Mesenteric fat pad (tissue), 1 donor: ENCODE data around the gene SEPTIN10. TPM values are rescaled to one million over a fixed set of nuclear protein-coding genes. Genes with fewer than 3 reads are reported as not detected.

ENCODE experiments used
- DNase-seq: peaks from one replicate; pipeline ENCODE4 v3.0.0-alpha.2; 2020; ENCODE audit warnings: low spot score
- total RNA-seq: library from RNA; stranded (reverse); fragmentation: NEBNext Ultra II Directional; extraction: Animal tissue kit (Norgen Biotek cat#: 25700); gene quantifications from one replicate; pipeline ENCODE4 v1.2.1, GENCODE V29; 2021
- donor health status: DM: yes; HTN: yes; CAD: no.

SEPTIN10 gene
- total RNA-seq, 1 donor from 2014 or later = 97.2 TPM

GRCh38 chr2:109526442-109526970 lies 87.3 kb downstream of the SEPTIN10 start:
- peak; percentile 37 for DNase-seq

GRCh38 chr2:109525836-109526235 lies 87.9 kb downstream of the SEPTIN10 start:
- DNase-seq = peak; percentile 11

- no peak for DNase-seq
Observed at GRCh38 chr2:109523536-109524361, 90.0 kb downstream of the SEPTIN10 start.

GRCh38 chr2:109523121-109523520 lies 90.6 kb downstream of the SEPTIN10 start:
- no peak for DNase-seq

GRCh38 chr2:109522063-109522374 lies 91.7 kb downstream of the SEPTIN10 start:
- no peak for DNase-seq

- no peak for DNase-seq
Observed at GRCh38 chr2:109521233-109522062, 92.3 kb downstream of the SEPTIN10 start.

- DNase-seq = no peak
Observed at GRCh38 chr2:109519513-109519912, 94.3 kb downstream of the SEPTIN10 start.

- DNase-seq = no peak
Observed at GRCh38 chr2:109517118-109517889, 96.5 kb downstream of the SEPTIN10 start.

- no peak for DNase-seq
Observed at GRCh38 chr2:109516445-109517117, 97.2 kb downstream of the SEPTIN10 start.

GRCh38 chr2:109514857-109515256 lies 98.9 kb downstream of the SEPTIN10 start:
- no peak for DNase-seq

GRCh38 chr2:109513749-109514588 lies 99.8 kb downstream of the SEPTIN10 start:
- no peak for DNase-seq

GRCh38 chr2:109513230-109513629 lies 100.5 kb downstream of the SEPTIN10 start:
- no peak for DNase-seq

- DNase-seq = no peak
Observed at GRCh38 chr2:109512076-109512475, 101.7 kb downstream of the SEPTIN10 start.

- DNase-seq = no peak
Observed at GRCh38 chr2:109511168-109511567, 102.6 kb downstream of the SEPTIN10 start.

GRCh38 chr2:109510136-109511028 lies 103.4 kb downstream of the SEPTIN10 start:
- no peak for DNase-seq

- DNase-seq = no peak
Observed at GRCh38 chr2:109508556-109508955, 105.2 kb downstream of the SEPTIN10 start.

GRCh38 chr2:109507828-109508227 lies 105.9 kb downstream of the SEPTIN10 start:
- no peak for DNase-seq

- no peak for DNase-seq
Observed at GRCh38 chr2:109507217-109507616, 106.5 kb downstream of the SEPTIN10 start.

GRCh38 chr2:109503191-109503590 lies 110.6 kb downstream of the SEPTIN10 start:
- no peak for DNase-seq
